Bladder microvascular endothelial cell (primary cell): Measurements from ENCODE around the gene FAAP100. TPM values are rescaled to one million over a fixed set of nuclear protein-coding genes. Genes with fewer than 3 reads are reported as not detected.

Experiments used
- total RNA-seq: library from RNA; depleted of rRNA; stranded (reverse); fragments of >200 nt; gene quantifications from 2 replicates; pipeline ENCODE4 v1.2.3, GENCODE V29; 2014

FAAP100 gene, protein sequence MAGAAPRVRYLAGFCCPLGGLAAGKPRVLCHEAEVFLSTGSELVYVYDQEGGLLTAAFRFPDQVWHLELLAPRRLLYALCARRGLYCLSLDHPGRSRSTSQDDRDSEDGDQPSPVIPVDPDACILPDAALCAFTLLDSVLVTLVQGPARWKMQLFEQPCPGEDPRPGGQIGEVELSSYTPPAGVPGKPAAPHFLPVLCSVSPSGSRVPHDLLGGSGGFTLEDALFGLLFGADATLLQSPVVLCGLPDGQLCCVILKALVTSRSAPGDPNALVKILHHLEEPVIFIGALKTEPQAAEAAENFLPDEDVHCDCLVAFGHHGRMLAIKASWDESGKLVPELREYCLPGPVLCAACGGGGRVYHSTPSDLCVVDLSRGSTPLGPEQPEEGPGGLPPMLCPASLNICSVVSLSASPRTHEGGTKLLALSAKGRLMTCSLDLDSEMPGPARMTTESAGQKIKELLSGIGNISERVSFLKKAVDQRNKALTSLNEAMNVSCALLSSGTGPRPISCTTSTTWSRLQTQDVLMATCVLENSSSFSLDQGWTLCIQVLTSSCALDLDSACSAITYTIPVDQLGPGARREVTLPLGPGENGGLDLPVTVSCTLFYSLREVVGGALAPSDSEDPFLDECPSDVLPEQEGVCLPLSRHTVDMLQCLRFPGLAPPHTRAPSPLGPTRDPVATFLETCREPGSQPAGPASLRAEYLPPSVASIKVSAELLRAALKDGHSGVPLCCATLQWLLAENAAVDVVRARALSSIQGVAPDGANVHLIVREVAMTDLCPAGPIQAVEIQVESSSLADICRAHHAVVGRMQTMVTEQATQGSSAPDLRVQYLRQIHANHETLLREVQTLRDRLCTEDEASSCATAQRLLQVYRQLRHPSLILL
- 12.1 and 27.3 TPM in 2 replicates for total RNA-seq

DNA sequence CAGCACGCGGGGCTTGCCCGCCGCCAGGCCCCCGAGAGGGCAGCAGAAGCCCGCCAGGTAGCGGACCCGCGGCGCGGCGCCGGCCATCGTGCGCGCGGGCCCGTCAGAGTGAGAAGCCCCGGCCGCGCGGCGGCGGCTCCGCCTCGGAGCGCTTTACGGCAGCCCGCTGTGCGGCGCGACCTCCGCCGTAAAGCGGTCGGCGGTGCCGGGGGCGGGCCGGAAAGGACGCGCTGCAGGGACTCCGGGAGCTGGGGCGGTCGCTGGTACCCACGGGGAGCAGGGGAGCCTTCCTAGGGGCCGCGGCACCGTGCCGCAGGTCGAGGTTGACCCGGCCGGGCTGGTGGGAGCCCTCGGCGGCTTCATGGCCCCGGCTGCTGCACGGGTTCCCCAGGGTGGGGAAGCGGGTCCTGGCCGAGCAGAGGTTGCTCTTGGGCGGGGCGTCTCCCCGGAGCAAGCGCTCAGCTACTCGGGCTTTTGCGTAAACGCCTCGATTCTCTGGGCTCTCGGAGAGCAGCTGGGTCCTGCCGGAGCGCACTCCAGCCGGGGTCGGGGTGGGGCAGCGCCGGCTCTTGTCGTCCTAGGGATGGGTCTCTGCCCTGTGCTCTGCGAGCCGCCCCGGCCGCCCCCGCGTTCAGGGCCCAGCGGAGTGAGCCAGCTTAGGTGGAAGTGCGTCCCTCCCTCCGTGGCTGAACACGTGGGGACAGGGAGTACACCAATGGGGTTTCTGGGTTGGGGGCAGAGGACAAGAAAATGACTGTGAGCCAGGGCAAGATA is at the start of gene FAAP100:
FAAP100 (minus strand) TSS at position 110 of the 774 bp plus-strand sequence; CDS start at position 87, 23 bp downstream.

DNA sequence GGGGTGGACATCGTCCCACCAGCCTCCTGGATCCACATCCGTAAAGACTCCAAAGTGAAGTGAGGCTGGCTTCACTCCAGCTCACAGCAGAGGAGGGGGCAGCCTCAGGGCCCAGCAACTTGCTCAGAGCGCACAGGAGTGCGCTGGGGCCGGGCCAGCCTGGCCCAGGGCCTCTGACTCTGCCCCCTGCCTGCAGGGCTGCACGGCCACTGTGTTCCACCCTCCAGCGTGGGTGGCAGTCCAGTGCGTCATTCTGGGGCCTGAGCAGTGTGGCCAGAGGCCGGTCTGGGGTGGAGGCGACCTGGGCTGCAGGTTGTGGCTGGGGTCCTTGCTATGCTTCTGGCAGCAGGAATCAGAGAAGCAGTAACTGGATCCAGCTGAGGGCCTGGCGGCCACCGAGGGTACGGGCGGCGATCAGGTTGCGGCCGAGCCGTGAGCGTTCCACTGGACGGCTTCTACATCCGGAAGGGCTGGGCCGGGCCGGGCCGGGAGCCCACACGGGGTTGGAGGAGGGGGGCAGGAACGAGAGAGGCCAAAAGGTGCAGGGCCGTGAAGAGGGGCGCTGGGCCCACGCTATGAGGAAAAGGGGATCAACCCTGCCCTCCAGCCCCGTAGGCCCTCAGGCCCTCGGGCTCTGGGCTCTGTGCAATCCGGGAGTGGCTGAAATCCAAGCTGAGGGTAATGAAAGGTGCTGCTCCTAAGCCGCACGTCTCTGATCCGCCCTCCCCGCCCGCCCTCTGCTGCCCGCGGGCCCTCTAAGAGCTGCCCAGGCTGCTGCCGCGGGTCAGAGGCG is 24.4 kb downstream of the FAAP100 start, which contains the start of gene FSCN2:
FSCN2 (plus strand) TSS at position 787 of the 793 bp plus-strand sequence. CDS start 155 bp downstream, outside the sequence.

GRCh38 chr17:81512562-81513371 is 39.4 kb downstream of the FAAP100 start, which contains the start of gene ACTG1:
Gene ACTG1 (minus strand): TSS chr17:81512799. CDS start chr17:81512354, 445 bp downstream.

Other genes with a start within 250 kb of the FAAP100 start
- gene BAHCC1, start 156.9 kb downstream of the FAAP100 start, total RNA-seq, result 4.7 and 16.0 TPM in 2 replicates
- 7,047 and 9,439 TPM in 2 replicates for gene ACTG1, start 39.6 kb downstream of the FAAP100 start, total RNA-seq
- gene FSCN2, start 24.0 kb downstream of the FAAP100 start, total RNA-seq, result 0.16 and 1.1 TPM in 2 replicates
- 63.1 and 155 TPM in 2 replicates for gene NPLOC4, start 84.8 kb upstream of the FAAP100 start, total RNA-seq
- 0.16 and 1.3 TPM in 2 replicates for gene TSPAN10, start 84.8 kb upstream of the FAAP100 start, total RNA-seq
- 0.81 and 3.5 TPM in 2 replicates for gene PDE6G, start 104.2 kb upstream of the FAAP100 start, total RNA-seq
- 21.6 and 32.9 TPM in 2 replicates for gene OXLD1, start 114.3 kb upstream of the FAAP100 start, total RNA-seq
- 9.2 and 10.7 TPM in 2 replicates for gene CCDC137, start 114.4 kb upstream of the FAAP100 start, total RNA-seq
- 17.8 and 25.3 TPM in 2 replicates for gene ARL16, start 131.4 kb upstream of the FAAP100 start, total RNA-seq
- gene HGS, start 131.7 kb upstream of the FAAP100 start, total RNA-seq, result 51.5 and 85.7 TPM in 2 replicates
- 7.6 and 8.7 TPM in 2 replicates for gene MRPL12, start 151.0 kb upstream of the FAAP100 start, total RNA-seq
- 13.9 and 14.2 TPM in 2 replicates for gene SLC25A10, start 159.9 kb upstream of the FAAP100 start, total RNA-seq